ENCODE data around the gene SLC38A2.

SLC38A2 gene

GRCh38 chr12:46385438-46385837 is 12.9 kb upstream of the SLC38A2 start:
- no peak overlapping the region for H3K4me3 Mint-ChIP-seq
- peaks cover 64% of the 10 kb centered on the region for H3K4me1 Mint-ChIP-seq
- H3K9me3 Mint-ChIP-seq = no peaks in the 10 kb centered on the region
- no peaks in the 10 kb centered on the region for H3K27me3 Mint-ChIP-seq
- peaks cover 7% of the 10 kb centered on the region for H3K36me3 Mint-ChIP-seq
- H3K27ac Mint-ChIP-seq = no peak overlapping the region

DNA sequence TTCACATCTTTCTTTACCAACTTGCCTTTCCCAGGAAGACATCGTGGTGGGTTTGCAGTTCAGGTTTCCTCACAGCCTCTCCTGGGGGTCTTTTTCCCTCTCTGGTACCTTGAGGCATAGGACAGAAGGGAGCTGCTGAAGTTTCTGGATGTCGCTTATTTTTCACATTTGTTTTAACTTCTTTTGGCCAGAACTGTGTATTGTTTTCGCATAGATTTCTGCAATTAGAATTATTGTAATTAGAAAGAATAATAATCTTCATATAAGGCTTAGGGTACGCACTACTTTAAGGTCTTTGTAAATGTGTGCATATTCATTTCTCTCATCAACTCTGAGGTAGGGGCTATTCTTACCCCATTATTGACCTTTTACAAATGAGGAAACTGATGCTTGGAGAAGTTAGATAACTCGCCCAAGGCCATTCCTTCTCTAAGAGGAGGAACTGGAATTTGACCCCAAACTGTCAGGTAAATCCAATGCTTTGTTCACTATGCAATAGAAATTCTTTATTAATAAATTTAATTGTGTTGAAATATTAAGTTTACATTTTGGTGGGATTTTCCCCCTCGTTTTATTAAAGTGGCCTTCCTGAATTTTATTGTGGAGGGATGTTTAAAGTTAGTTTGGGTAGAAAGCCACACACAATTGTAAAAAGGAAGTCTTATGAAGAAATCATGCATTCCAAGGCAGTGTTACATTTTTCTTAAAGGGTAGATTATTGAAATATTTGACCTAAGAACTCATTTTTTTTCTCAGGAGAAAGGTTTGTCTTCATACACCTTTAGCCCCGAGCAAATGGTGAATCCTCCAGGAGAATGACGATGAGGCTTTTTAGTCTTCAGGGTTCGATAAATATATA is 12.1 kb upstream of the SLC38A2 start:
- H3K4me1 Mint-ChIP-seq = peaks cover 56% of the 10 kb centered on the region
- H3K36me3 Mint-ChIP-seq = peaks cover 2% of the 10 kb centered on the region
- H3K27me3 Mint-ChIP-seq = no peaks in the 10 kb centered on the region
- peak overlapping the region; percentile 87 for H3K27ac Mint-ChIP-seq
- H3K9me3 Mint-ChIP-seq = no peaks in the 10 kb centered on the region
- H3K4me3 Mint-ChIP-seq = peak overlapping the region; percentile 91

DNA sequence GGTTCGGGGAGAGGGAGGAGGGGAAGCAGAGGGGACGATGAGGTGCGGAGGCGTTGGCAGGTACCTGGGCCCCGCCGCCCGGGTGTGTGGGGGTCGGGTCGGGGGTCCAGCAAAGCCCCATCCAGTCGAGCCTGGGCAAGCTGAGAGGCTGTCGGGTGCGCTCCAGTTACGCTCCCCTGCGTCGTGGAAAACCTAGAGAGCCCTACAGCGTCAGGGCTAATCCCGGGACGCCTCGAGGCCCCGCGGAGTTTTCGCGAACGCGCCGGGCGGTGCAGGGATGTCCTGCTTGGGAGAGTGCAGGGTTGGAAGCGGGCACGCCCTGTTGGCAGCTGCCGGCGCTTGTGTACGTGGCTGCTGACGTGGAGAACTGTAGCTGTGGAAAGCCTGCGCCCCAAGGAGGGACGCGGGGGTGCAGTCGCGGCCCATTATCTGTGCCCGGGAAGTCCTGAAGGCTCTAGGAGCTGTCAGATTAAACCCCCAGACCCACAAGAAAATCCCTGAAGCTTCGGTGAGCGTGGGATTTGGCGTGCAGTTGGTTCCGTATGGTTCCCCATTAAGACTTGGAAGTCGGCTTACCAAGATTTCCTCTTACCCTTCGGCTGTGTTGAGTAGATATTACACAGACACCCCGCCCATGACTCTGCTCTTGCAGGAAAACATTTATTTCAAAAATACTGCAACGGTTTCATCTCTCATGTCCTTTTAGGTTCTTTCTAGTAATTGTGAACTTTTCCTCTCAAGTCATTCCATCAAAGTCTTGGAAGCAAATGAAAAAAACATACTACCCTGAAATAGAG is 11.3 kb upstream of the SLC38A2 start:
- H3K9me3 Mint-ChIP-seq = no peaks in the 10 kb centered on the region
- peaks cover 52% of the 10 kb centered on the region for H3K4me1 Mint-ChIP-seq
- H3K27me3 Mint-ChIP-seq = no peaks in the 10 kb centered on the region
- no peaks in the 10 kb centered on the region for H3K36me3 Mint-ChIP-seq
- peak overlapping the region; percentile 87 for H3K27ac Mint-ChIP-seq
- peak overlapping the region; percentile 91 for H3K4me3 Mint-ChIP-seq

DNA sequence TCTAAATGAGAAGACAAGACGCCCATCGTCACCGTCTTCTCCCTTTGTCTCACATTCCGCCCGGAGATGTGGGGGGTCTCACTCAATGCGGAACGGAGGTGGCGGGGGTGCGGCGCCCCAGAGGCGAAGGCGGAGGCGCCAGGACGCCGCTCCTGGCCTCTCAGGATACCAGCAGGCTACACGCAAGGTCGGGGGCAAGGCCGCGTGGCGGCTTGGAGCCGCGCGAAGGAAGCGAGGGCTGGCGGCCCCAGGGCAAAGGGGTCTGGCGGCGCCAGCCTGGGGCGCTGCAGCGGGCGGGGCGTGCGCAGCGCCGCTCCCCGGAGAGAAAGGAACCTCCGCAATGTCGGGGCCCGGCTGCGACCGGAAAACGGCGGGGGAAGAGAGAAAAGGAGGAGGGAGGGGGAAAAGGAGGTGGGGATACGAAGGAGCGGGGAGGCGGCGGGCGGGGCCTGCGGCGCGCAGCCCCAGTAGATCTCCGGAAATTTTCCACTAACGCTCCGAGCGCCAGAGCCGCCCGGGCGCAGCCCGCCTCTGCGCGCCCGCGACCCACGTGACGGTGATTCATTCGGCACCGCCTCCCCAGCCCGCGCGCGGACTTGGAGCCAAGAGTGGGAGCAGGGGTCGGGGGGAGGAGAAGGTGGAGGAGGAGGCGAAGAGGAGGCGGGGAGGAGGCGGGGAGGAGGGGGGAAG is 10.5 kb upstream of the SLC38A2 start:
- no peaks in the 10 kb centered on the region for H3K36me3 Mint-ChIP-seq
- H3K27me3 Mint-ChIP-seq = no peaks in the 10 kb centered on the region
- peaks cover 49% of the 10 kb centered on the region for H3K4me1 Mint-ChIP-seq

GRCh38 chr12:46382408-46382963 is 9.9 kb upstream of the SLC38A2 start:
- Mint-ChIP-seq H3K4me3 (peak overlapping the region; percentile 91), H3K4me1 (peaks cover 49% of the 10 kb centered on the region), H3K27me3 (no peaks in the 10 kb centered on the region), H3K27ac (peak overlapping the region; percentile 97), H3K36me3 (no peaks in the 10 kb centered on the region), H3K9me3 (no peaks in the 10 kb centered on the region)

More for the DNA sequence above, 10.5 kb upstream of the SLC38A2 start:
- H3K27ac Mint-ChIP-seq = peak overlapping the region; percentile 97
- H3K9me3 Mint-ChIP-seq = no peaks in the 10 kb centered on the region
- peak overlapping the region; percentile 91 for H3K4me3 Mint-ChIP-seq

GRCh38 chr12:46380881-46381280 is 8.3 kb upstream of the SLC38A2 start:
- Mint-ChIP-seq H3K4me3 (no peak overlapping the region), H3K36me3 (no peaks in the 10 kb centered on the region), H3K27ac (peak overlapping the region; percentile 32), H3K27me3 (no peaks in the 10 kb centered on the region), H3K9me3 (no peaks in the 10 kb centered on the region), H3K4me1 (peaks cover 44% of the 10 kb centered on the region)

DNA sequence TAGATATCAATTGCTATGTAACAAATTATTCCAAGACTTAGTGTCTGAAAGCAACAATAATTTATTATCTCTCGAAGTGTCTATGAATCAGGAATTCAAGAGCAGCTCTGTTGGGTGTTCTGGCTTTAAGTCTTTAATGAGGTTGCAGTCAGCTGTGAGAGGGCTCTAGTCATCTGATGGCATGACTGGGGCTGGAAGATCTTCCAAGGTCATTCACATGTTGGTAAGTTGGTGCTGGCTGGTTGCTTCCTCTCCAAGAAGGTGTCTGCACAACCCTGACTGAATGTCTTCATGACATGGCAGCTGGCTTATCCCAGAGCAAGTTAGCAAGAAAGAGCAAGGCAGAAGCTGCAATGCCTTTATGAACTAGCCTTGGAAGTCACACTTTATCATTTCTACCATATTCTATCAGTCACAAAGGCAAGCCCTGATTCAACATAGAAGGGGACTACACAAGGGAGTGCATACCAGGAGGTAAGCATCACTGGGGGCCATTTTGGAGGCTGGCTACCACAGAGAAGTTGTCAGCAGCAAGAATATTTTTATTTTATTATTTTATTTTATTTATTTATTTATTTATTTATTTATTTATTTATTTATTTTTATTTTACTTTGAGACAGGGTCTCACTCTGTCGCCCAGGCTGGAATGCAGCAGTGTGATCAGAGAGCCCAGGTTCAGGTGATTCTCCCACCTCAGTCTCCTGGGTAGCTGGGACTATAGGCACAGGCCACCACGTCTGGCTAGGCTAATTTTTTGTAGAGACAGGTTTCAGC is 7.6 kb upstream of the SLC38A2 start:
- H3K9me3 Mint-ChIP-seq = no peaks in the 10 kb centered on the region
- H3K4me1 Mint-ChIP-seq = peaks cover 38% of the 10 kb centered on the region
- no peaks in the 10 kb centered on the region for H3K36me3 Mint-ChIP-seq
- peak overlapping the region; percentile 32 for H3K27ac Mint-ChIP-seq
- H3K4me3 Mint-ChIP-seq = no peak overlapping the region
- no peaks in the 10 kb centered on the region for H3K27me3 Mint-ChIP-seq

GRCh38 chr12:46379352-46379751 is 6.8 kb upstream of the SLC38A2 start:
- H3K36me3 Mint-ChIP-seq = no peaks in the 10 kb centered on the region
- H3K4me1 Mint-ChIP-seq = peaks cover 39% of the 10 kb centered on the region
- H3K4me3 Mint-ChIP-seq = no peak overlapping the region
- no peak overlapping the region for H3K27ac Mint-ChIP-seq
- H3K9me3 Mint-ChIP-seq = no peaks in the 10 kb centered on the region
- no peaks in the 10 kb centered on the region for H3K27me3 Mint-ChIP-seq

DNA sequence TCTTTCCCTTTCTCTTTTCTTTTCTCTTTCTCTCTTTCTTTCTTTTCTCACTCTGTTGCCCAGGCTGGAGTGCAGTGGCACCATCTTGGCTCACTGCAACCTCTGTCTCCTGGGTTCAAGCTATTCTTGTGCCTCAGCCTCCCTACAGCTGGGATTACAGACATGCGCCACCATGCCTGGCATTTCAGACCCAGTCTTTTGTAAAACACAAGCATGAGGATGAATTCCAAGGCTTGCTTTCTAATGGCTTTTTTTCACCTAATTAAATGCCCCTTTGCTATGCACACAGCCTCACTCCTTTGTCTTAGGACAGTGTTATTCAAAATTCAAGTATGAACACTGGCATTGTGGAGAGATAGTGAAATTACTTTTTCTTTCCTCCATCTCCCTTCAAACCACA is 6.0 kb upstream of the SLC38A2 start:
- Mint-ChIP-seq H3K4me1 (peaks cover 40% of the 10 kb centered on the region), H3K36me3 (no peaks in the 10 kb centered on the region), H3K27me3 (no peaks in the 10 kb centered on the region), H3K4me3 (no peak overlapping the region), H3K27ac (no peak overlapping the region), H3K9me3 (no peaks in the 10 kb centered on the region)

GRCh38 chr12:46377678-46378077 is 5.1 kb upstream of the SLC38A2 start:
- H3K9me3 Mint-ChIP-seq = no peaks in the 10 kb centered on the region
- H3K4me3 Mint-ChIP-seq = no peak overlapping the region
- no peaks in the 10 kb centered on the region for H3K27me3 Mint-ChIP-seq
- H3K4me1 Mint-ChIP-seq = peaks cover 38% of the 10 kb centered on the region
- H3K36me3 Mint-ChIP-seq = no peaks in the 10 kb centered on the region
- H3K27ac Mint-ChIP-seq = peak overlapping the region; percentile 12

DNA sequence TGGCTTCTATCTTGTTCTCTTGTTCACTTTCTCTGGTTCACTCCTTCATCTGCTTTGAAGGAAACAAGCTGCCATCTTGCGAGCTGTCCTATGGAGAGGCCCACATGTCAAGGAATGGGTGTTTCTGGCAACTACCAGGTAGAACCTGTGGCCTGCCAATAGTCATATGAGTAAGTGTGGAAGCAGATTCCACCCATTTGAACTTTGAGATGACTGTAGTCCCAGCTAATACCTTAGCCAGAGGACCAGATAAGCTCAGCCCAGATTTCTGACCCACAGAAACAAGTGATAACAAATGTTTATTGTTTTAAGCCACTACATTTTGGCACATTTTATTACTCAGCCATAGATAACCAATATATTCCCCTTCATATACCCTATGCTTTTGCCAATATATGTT is 4.0 kb upstream of the SLC38A2 start:
- Mint-ChIP-seq H3K36me3 (peaks cover 2% of the 10 kb centered on the region), H3K27ac (peak overlapping the region; percentile 48), H3K27me3 (no peaks in the 10 kb centered on the region), H3K4me3 (no peak overlapping the region), H3K4me1 (peaks cover 27% of the 10 kb centered on the region), H3K9me3 (no peaks in the 10 kb centered on the region)

- Mint-ChIP-seq H3K36me3 (peaks cover 15% of the 10 kb centered on the region), H3K27me3 (no peaks in the 10 kb centered on the region), H3K4me1 (peaks cover 36% of the 10 kb centered on the region), H3K27ac (no peak overlapping the region), H3K4me3 (no peak overlapping the region), H3K9me3 (no peaks in the 10 kb centered on the region)
Observed at GRCh38 chr12:46374711-46375110, 2.1 kb upstream of the SLC38A2 start.

- Mint-ChIP-seq H3K27me3 (no peaks in the 10 kb centered on the region), H3K4me3 (peak overlapping the region; percentile 98), H3K9me3 (no peaks in the 10 kb centered on the region), H3K27ac (peak overlapping the region; percentile 98), H3K4me1 (peaks cover 40% of the 10 kb centered on the region), H3K36me3 (peaks cover 16% of the 10 kb centered on the region)
Observed at GRCh38 chr12:46374310-46374709, 1.7 kb upstream of the SLC38A2 start.

DNA sequence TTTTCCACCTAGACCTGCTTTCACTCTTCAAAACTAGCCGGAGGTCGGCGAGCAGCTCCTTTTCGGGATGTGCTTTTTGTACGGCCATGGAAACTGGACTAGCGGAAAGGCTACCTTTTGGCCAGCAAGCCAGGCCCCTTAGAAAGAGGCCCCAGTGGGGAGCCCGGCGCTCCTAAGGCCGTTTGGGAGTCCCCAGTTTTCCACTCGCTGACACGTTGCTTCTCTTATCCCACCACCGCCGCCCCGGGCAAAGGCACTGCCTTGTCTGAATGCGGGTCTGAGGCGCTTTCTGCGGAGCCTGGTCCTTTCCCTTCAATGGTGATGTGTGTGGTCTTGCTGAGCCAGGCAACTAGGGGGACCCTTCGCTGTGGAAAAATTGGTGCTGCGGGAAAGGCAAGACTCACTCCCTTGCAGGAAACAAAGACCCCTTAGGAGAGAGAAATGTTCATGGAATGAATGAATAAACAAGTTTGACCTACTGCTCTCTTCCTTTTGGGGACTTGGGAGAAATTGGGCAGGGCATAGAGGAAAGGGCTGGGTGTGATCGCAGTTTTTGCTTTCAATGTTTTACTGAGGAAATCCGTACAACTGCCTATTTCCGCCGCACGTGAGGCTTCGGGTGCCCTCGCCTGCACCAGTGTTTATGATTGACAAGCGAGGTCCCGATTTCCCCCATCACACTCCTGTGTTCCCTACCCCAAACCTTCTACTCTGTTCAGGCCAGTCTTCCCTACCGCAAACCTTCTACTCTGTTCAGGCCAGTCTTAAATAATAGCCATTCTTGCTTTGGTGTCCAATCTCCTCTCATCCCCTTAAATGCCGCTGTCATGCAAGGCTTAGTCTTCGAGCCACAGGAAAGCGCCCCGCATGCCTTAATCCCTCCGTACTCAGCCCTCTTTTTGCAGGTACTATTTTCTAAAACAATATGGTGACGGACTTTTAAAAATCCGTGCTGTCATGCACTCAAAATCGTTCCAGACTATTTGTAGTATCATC is 1.0 kb upstream of the SLC38A2 start:
- Mint-ChIP-seq H3K27ac (peak overlapping the region; percentile 98), H3K36me3 (peaks cover 19% of the 10 kb centered on the region), H3K4me3 (peak overlapping the region; percentile 98), H3K27me3 (no peaks in the 10 kb centered on the region), H3K9me3 (no peaks in the 10 kb centered on the region), H3K4me1 (peaks cover 47% of the 10 kb centered on the region)
